Hypothalamus (tissue), 51 donors: Measurements from ENCODE around the gene ELAPOR2.
"Not testable (repeated sequence)": the region's sequence is repeated elsewhere in the genome, so short reads cannot be mapped to it uniquely, and the experiment has no call there.

Experiments used
- DNase-seq, 51 donors: peaks; one replicate each; lab custom pipeline; 2025; lab: John Stamatoyannopoulos, UW

Gene ELAPOR2

DNA sequence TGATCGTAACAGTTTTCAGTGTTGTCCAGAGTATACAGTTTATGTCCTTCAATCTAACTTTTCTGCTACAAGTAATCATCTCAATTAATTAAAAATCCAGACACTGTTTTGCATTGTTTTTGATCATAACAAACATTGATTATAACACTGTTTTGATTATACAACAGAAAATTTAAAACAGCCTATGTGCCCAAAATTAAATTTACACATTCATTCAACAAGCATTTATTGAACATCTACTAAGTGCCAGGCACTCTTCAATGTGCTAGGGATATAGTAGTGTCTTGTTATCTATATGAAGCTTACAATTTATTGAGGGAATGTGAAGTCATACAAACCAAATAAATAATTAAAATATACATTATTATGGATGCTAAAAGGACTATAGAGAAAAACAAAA, 10.6 kb downstream of the ELAPOR2 start:
- DNase-seq = no peak

GRCh38 chr7:87046456-87046855, 13.0 kb downstream of the ELAPOR2 start:
- DNase-seq = no peak

- DNase-seq = not testable (repeated sequence)
Measured at GRCh38 chr7:87044713-87045112, 14.7 kb downstream of the ELAPOR2 start.

DNA sequence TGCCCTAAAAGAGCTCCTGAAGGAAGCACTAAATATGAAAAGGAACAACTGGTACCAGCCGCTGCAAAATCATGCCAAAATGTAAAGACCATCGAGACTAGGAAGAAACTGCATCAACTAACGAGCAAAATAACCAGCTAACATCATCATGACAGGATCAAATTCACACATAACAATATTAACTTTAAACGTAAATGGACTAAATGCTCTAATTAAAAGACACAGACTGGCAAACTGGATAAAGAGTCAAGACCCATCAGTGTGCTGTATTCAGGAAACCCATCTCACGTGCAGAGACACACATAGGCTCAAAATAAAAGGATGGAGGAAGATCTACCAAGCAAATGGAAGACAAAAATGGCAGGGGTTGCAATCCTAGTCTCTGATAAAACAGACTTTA, 17.9 kb downstream of the ELAPOR2 start:
- DNase-seq = not testable (repeated sequence)

DNA sequence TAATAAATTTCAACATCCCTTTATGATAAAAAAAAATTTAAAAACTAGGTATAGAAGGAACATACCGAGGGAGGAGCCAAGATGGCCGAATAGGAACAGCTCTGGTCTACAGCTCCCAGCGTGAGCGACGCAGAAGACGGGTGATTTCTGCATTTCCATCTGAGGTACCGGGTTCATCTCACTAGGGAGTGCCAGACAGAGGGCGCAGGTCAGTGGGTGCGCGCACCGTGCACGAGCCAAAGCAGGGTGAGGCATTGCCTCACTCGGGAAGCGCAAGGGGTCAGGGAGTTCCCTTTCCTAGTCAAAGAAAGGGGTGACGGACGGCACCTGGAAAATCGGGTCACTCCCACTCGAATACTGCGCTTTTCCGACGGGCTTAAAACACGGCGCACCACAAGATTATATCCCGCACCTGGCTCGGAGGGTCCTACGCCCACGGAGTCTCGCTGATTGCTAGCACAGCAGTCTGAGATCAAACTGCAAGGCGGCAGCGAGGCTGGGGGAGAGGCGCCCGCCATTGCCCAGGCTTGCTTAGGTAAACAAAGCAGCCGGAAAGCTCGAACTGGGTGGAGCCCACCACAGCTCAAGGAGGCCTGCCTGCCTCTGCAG, 19.7 kb downstream of the ELAPOR2 start:
- not testable (repeated sequence) for DNase-seq

DNA sequence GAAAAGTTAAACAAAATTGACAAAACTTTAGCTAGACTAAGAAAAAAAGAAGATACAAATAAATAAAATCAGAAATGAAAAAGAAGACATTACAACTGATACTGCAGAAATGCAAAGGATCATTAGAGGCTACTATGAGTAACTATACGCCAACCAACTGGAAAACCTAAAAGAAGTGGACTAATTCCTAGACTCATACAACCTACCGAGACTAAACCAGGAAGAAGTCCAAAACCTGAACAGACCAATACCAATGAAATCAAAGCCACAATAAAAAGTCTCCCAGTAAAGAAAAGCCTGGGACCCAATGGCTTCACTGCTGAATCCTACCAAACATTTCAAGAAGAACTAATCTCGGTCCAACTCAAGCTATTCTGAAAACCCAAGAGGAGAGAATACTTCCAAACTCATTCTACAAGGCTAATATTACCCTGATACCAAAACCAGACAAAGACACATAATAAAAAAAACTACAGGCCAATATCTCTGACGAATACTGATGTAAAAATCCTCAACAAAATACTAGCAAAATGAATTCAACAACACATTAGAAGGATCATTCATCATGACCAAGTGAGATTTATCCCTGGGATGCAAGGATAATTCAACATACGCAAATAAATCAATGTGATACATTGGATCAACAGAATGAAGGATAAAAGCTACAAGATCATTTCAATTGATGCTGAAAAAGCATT, 20.3 kb downstream of the ELAPOR2 start:
- no peak for DNase-seq

DNA sequence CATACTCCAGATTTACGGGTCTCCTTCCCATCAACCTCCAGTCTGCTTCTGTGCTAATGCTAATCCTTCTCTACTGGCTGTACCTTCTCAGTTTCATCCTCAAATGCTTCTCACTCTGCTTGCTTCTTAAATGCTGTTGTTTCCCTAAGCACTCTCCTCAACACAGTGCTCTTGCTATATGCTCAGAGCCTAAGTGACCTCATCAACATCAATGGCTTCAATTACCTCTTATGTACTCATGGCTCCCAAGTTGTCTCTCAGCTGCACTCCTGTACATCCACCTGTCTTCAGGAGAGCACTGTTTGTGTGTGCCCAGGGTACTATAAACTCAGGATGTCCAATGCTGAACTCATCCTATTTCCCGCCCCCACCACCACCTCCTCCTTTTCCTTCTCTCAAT, 22.5 kb downstream of the ELAPOR2 start:
- DNase-seq = no peak

DNA sequence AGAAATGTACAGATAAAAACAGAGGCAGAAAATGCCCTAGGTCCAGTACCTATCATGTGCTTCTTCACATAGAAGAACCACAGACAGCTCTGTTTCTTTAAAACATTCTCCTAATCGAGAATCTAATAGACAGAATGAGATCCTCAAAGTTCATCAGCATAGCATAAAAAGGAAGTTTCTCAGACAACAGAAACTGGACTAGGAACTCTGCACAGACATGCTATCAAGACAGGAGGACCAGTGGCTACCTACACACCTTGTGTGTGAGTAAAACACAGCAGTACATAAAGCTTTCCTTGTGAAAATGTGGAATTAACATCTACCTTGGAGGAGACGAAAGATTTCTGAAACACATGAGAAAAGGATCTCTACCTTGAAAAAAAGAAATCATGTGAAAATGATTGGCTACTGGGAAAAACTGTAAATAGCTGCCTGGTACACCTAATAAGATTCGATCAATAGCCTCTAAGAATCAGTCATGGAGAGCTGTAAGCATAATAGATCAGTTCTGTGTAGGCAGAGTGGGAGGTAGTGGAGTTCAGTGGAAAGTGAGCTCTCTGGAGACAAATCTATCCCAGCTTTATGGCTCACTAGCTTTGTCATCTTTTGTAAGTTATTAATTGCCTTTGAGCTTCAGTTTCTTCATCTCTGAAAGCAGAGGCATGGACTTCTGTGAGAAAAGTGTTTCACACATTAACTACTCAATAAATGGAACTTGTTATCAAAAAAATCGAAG, 26.7 kb downstream of the ELAPOR2 start:
- DNase-seq = no peak

- no peak for DNase-seq
Measured at GRCh38 chr7:87029078-87029477, 30.4 kb downstream of the ELAPOR2 start.

GRCh38 chr7:87028636-87029035, 30.8 kb downstream of the ELAPOR2 start:
- no peak for DNase-seq

GRCh38 chr7:87027900-87028299, 31.6 kb downstream of the ELAPOR2 start:
- DNase-seq = no peak

DNA sequence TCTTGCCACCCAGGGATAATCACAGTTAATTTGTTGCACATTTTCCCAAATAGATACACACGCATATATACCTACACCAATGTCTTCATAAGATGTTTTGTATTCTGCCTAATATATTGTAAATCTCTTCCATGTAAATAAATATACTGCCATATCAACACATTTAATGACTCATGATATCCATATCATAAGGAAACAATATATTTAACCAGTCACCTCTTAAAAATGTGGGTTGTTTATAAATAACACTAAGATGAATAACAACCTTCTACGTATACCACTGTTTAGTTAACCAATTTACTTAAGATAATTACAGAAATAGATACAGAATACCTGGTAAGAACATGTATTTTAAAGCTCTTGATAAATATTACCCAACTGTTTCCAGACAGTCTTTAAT, 38.2 kb downstream of the ELAPOR2 start:
- DNase-seq = no peak

- DNase-seq = no peak
Measured at GRCh38 chr7:87016606-87017005, 42.8 kb downstream of the ELAPOR2 start.

- no peak for DNase-seq
Measured at GRCh38 chr7:87013840-87014190, 45.6 kb downstream of the ELAPOR2 start.

- DNase-seq = no peak
Measured at GRCh38 chr7:87013136-87013839, 46.2 kb downstream of the ELAPOR2 start.
